Activated CD4-positive, alpha-beta memory T cell treated with anti-CD3 and anti-CD28 coated beads for 36 hours (primary cell): Measurements from ENCODE around the gene TLL1. TPM values are rescaled to one million over a fixed set of nuclear protein-coding genes. Genes with fewer than 3 reads are reported as not detected.

Source experiments
- CTCF ChIA-PET: fragments of 350-600 bp; sonication (Branson Sonifier 250); formaldehyde crosslinking; loops from one replicate; lab custom pipeline; 2021; ENCODE audit warnings: antibody characterized with exemption, inconsistent platforms; lab: Charles Lee
- POLR2A ChIA-PET: fragments of 350-600 bp; sonication (Branson Sonifier 250); formaldehyde crosslinking; loops from one replicate; lab custom pipeline; 2021; ENCODE audit warnings: antibody characterized with exemption; lab: Charles Lee
- DNase-seq: peaks from one replicate; pipeline ENCODE4 v3.0.0-alpha.2; 2020
- H3K27ac Mint-ChIP-seq: one replicate; pipeline ENCODE4 v1.8.0; 2021; ENCODE audit warnings: mixed read lengths
- H3K27me3 Mint-ChIP-seq: one replicate; pipeline ENCODE4 v1.8.0; 2021; ENCODE audit warnings: mixed read lengths
- H3K36me3 Mint-ChIP-seq: one replicate; pipeline ENCODE4 v1.8.0; 2021; ENCODE audit warnings: mixed read lengths
- H3K4me1 Mint-ChIP-seq: one replicate; pipeline ENCODE4 v1.8.0; 2021; ENCODE audit warnings: low read depth, mixed read lengths
- H3K4me3 Mint-ChIP-seq: one replicate; pipeline ENCODE4 v1.8.0; 2021; ENCODE audit warnings: mild to moderate bottlenecking, mixed read lengths
- H3K9me3 Mint-ChIP-seq: one replicate; pipeline ENCODE4 v1.8.0; 2021; ENCODE audit warnings: mixed read lengths
- intact Hi-C: fragments of 100-400 bp; cut with micrococcal nuclease; formaldehyde crosslinking; loops from one replicate; pipeline ENCODE4 v1.15.1; 2023
- total RNA-seq, 2 experiments: library from RNA; stranded (reverse); gene quantifications; one replicate each; pipeline ENCODE4 v1.2.3, GENCODE V29; 2021

Gene TLL1
- total RNA-seq, 2 experiments from 2014 or later, result not detected

- H3K36me3 Mint-ChIP-seq, result no peaks in the 10 kb centered on the region
- ChIA-PET CTCF (interaction anchor here (0.7 kb wide), 1 partner anchor 1754 kb away, joined by 3 read pairs; no protein-coding TSS in a partner anchor), POLR2A (no interaction called here)
- DNase-seq, result no peak
- H3K4me3 Mint-ChIP-seq, result no peak overlapping the region
- H3K9me3 Mint-ChIP-seq, result no peaks in the 10 kb centered on the region
- intact Hi-C loops, result no loop called here
- H3K4me1 Mint-ChIP-seq, result no peaks in the 10 kb centered on the region
- H3K27ac Mint-ChIP-seq, result no peak overlapping the region
- no peaks in the 10 kb centered on the region for H3K27me3 Mint-ChIP-seq
Observed at GRCh38 chr4:166042510-166043055, 169.5 kb downstream of the TLL1 start.

GRCh38 chr4:166043801-166044200, 170.8 kb downstream of the TLL1 start:
- Mint-ChIP-seq H3K36me3 (no peaks in the 10 kb centered on the region), H3K27ac (no peak overlapping the region), H3K4me1 (no peaks in the 10 kb centered on the region), H3K9me3 (no peaks in the 10 kb centered on the region), H3K4me3 (no peak overlapping the region), H3K27me3 (no peaks in the 10 kb centered on the region)
- intact Hi-C loops, result no loop called here
- POLR2A ChIA-PET, result no interaction called here
- CTCF ChIA-PET, result no interaction called here
- no peak for DNase-seq

- CTCF ChIA-PET, result no interaction called here
- H3K4me3 Mint-ChIP-seq, result no peak overlapping the region
- intact Hi-C loops, result no loop called here
- no peaks in the 10 kb centered on the region for H3K36me3 Mint-ChIP-seq
- no peaks in the 10 kb centered on the region for H3K4me1 Mint-ChIP-seq
- H3K27ac Mint-ChIP-seq, result no peak overlapping the region
- H3K27me3 Mint-ChIP-seq, result no peaks in the 10 kb centered on the region
- DNase-seq, result no peak
- H3K9me3 Mint-ChIP-seq, result no peaks in the 10 kb centered on the region
- POLR2A ChIA-PET, result no interaction called here
Observed at GRCh38 chr4:166044871-166045270, 171.8 kb downstream of the TLL1 start.

- H3K36me3 Mint-ChIP-seq, result no peaks in the 10 kb centered on the region
Observed at GRCh38 chr4:166045457-166045856, 172.4 kb downstream of the TLL1 start.

GRCh38 chr4:166049036-166049435, 176.0 kb downstream of the TLL1 start:
- intact Hi-C loops, result no loop called here
- Mint-ChIP-seq H3K27me3 (no peaks in the 10 kb centered on the region), H3K4me1 (no peaks in the 10 kb centered on the region), H3K36me3 (no peaks in the 10 kb centered on the region), H3K9me3 (no peaks in the 10 kb centered on the region), H3K4me3 (no peak overlapping the region), H3K27ac (no peak overlapping the region)
- DNase-seq, result no peak
- ChIA-PET POLR2A (no interaction called here), CTCF (no interaction called here)

More at GRCh38 chr4:166045457-166045856, 172.4 kb downstream of the TLL1 start:
- DNase-seq, result peak; percentile 10
- H3K27ac Mint-ChIP-seq, result no peak overlapping the region
- no peak overlapping the region for H3K4me3 Mint-ChIP-seq
- no peaks in the 10 kb centered on the region for H3K27me3 Mint-ChIP-seq
- ChIA-PET POLR2A (no interaction called here), CTCF (no interaction called here)
- H3K9me3 Mint-ChIP-seq, result no peaks in the 10 kb centered on the region
- intact Hi-C loops, result no loop called here
- H3K4me1 Mint-ChIP-seq, result no peaks in the 10 kb centered on the region

- Mint-ChIP-seq H3K27ac (no peak overlapping the region), H3K27me3 (no peaks in the 10 kb centered on the region), H3K4me3 (no peak overlapping the region), H3K4me1 (no peaks in the 10 kb centered on the region), H3K9me3 (no peaks in the 10 kb centered on the region), H3K36me3 (no peaks in the 10 kb centered on the region)
- CTCF ChIA-PET, result no interaction called here
- intact Hi-C loops, result no loop called here
- no peak for DNase-seq
- POLR2A ChIA-PET, result no interaction called here
Observed at GRCh38 chr4:166064721-166065120, 191.7 kb downstream of the TLL1 start.

DNA sequence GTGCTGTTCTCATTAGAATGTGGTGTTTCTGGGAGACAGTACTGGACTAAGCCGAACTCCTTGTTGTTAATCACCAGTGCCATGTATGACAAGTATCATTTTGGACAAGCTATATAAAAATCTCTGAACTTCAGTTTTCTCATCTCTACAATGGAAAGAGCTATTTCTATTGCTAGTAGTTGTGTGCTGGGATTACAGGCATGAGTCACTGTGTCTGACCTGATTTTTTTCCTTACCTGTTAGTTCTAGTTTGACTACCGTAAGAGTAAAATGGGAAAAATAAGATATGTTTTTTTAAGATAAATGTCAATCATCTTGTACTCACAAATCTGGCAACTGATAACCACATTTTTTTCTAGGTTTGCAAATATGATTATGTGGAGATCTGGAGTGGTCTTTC, 192.3 kb downstream of the TLL1 start:
- ChIA-PET POLR2A (no interaction called here), CTCF (interaction anchor here (0.6 kb wide), 1 partner anchor 376 kb away, joined by 5 read pairs; no protein-coding TSS in a partner anchor)
- no peaks in the 10 kb centered on the region for H3K27me3 Mint-ChIP-seq
- intact Hi-C loops, result no loop called here
- no peak for DNase-seq
- H3K9me3 Mint-ChIP-seq, result no peaks in the 10 kb centered on the region
- H3K36me3 Mint-ChIP-seq, result no peaks in the 10 kb centered on the region
- no peaks in the 10 kb centered on the region for H3K4me1 Mint-ChIP-seq
- no peak overlapping the region for H3K4me3 Mint-ChIP-seq
- no peak overlapping the region for H3K27ac Mint-ChIP-seq

DNA sequence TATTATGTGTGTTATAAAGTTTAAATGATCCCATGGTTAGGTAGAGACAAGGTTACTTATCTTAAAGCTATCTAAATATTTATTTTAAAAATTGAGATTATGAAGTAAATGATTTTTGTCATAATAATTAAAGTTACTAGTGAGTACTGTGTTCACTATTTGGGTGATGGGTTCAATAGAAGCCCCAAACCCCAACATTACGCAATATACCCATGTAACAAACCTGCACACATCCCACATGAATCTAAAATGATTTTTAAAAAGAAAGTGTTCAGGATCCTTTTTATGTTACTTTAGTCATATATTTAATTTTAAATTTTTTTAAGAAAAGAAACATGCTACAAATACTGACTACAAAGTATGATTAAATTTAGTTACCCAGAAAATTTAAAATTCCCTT, 193.9 kb downstream of the TLL1 start:
- intact Hi-C loops, result no loop called here
- ChIA-PET CTCF (no interaction called here), POLR2A (no interaction called here)
- Mint-ChIP-seq H3K36me3 (no peaks in the 10 kb centered on the region), H3K27ac (no peak overlapping the region), H3K9me3 (no peaks in the 10 kb centered on the region), H3K27me3 (no peaks in the 10 kb centered on the region), H3K4me1 (no peaks in the 10 kb centered on the region), H3K4me3 (no peak overlapping the region)
- no peak for DNase-seq

- CTCF ChIA-PET, result no interaction called here
- H3K27me3 Mint-ChIP-seq, result no peaks in the 10 kb centered on the region
- POLR2A ChIA-PET, result no interaction called here
- no peaks in the 10 kb centered on the region for H3K36me3 Mint-ChIP-seq
- H3K4me1 Mint-ChIP-seq, result no peaks in the 10 kb centered on the region
- no peaks in the 10 kb centered on the region for H3K9me3 Mint-ChIP-seq
- no peak overlapping the region for H3K4me3 Mint-ChIP-seq
- H3K27ac Mint-ChIP-seq, result no peak overlapping the region
- intact Hi-C loops, result no loop called here
- DNase-seq, result no peak
Observed at GRCh38 chr4:166067915-166068314, 194.9 kb downstream of the TLL1 start.

- ChIA-PET CTCF (no interaction called here), POLR2A (no interaction called here)
- Mint-ChIP-seq H3K27ac (no peak overlapping the region), H3K9me3 (no peaks in the 10 kb centered on the region), H3K4me1 (no peaks in the 10 kb centered on the region), H3K4me3 (no peak overlapping the region), H3K27me3 (no peaks in the 10 kb centered on the region), H3K36me3 (no peaks in the 10 kb centered on the region)
- no peak for DNase-seq
- intact Hi-C loops, result no loop called here
Observed at GRCh38 chr4:166073783-166074182, 200.7 kb downstream of the TLL1 start.

DNA sequence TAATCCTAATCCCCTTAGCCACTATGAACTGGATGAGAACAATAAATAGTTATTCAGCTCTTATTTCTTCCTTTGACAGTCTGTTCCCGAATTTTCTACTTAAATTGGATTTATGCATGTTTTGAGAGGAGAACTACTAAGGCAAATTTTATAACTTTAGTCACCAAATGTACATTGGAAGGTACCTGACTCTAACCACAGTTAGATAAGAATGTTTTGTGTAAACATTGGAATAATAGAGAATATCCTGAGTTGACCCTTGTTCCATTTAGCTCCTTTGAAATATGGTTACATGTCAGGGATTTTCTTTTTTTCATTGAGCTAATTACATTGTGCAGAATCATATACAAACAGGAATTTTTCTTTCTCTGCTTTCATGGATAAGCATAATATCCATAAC, 202.6 kb downstream of the TLL1 start:
- no peaks in the 10 kb centered on the region for H3K4me1 Mint-ChIP-seq
- no peaks in the 10 kb centered on the region for H3K9me3 Mint-ChIP-seq
- intact Hi-C loops, result no loop called here
- H3K27ac Mint-ChIP-seq, result no peak overlapping the region
- CTCF ChIA-PET, result no interaction called here
- H3K36me3 Mint-ChIP-seq, result no peaks in the 10 kb centered on the region
- H3K4me3 Mint-ChIP-seq, result no peak overlapping the region
- DNase-seq, result no peak
- POLR2A ChIA-PET, result no interaction called here
- H3K27me3 Mint-ChIP-seq, result no peaks in the 10 kb centered on the region

DNA sequence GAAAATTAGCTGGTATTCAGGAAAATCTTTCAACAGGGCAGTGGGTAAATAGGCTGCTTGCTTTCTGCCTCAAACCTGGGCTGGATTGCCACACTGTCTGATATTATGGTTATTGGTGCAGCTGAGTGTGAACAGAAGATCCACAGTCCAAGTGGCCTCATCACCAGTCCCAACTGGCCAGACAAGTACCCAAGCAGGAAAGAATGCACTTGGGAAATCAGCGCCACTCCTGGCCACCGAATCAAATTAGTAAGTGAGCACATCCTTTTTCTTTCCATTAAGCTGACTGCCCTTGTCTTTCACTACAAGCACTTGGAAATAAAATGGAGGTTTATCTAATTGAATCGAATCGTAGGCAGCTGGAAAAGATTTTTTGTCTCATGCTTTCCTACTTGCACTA, 204.7 kb downstream of the TLL1 start:
- DNase-seq, result no peak
- Mint-ChIP-seq H3K27me3 (no peaks in the 10 kb centered on the region), H3K4me3 (no peak overlapping the region), H3K4me1 (no peaks in the 10 kb centered on the region), H3K9me3 (no peaks in the 10 kb centered on the region), H3K36me3 (no peaks in the 10 kb centered on the region), H3K27ac (no peak overlapping the region)
- ChIA-PET CTCF (interaction anchor here (0.5 to 1.5 kb wide), 2 partner anchors 11 to 201 kb away, joined by 3 to 5 read pairs; no protein-coding TSS in a partner anchor), POLR2A (no interaction called here)
- intact Hi-C loops, result no loop called here

DNA sequence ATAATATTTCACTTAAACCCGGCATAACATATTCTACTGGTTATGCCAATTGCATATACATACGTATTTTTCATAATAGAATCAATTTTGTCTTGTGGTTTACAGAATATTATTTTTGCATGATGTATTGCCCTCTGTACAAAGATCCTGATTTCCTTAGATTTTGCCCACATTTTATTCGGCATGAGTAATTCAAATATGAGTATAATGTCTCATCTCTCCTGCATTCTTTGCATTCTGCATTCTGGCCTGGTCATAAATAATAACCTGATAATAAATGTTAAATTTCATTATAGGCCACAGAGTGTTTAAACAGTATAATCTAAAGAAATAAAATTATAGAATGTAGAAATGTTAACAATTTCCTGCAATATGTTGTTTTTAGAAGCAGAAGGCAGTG, 205.3 kb downstream of the TLL1 start:
- H3K9me3 Mint-ChIP-seq, result no peaks in the 10 kb centered on the region
- no peaks in the 10 kb centered on the region for H3K4me1 Mint-ChIP-seq
- no peaks in the 10 kb centered on the region for H3K27me3 Mint-ChIP-seq
- no peaks in the 10 kb centered on the region for H3K36me3 Mint-ChIP-seq
- ChIA-PET POLR2A (no interaction called here), CTCF (interaction anchor here (1.5 kb wide), 1 partner anchor 11 kb away, joined by 5 read pairs; no protein-coding TSS in a partner anchor)
- H3K27ac Mint-ChIP-seq, result no peak overlapping the region
- H3K4me3 Mint-ChIP-seq, result no peak overlapping the region
- intact Hi-C loops, result no loop called here
- DNase-seq, result no peak
